ENCODE data around the gene MRGPRX2.

Gene MRGPRX2

GRCh38 chr11:19075636-19076035 is 15.1 kb upstream of the MRGPRX2 start:
- DNase-seq (ENCODE audit: low read depth in 2 of 2): no peak

DNA sequence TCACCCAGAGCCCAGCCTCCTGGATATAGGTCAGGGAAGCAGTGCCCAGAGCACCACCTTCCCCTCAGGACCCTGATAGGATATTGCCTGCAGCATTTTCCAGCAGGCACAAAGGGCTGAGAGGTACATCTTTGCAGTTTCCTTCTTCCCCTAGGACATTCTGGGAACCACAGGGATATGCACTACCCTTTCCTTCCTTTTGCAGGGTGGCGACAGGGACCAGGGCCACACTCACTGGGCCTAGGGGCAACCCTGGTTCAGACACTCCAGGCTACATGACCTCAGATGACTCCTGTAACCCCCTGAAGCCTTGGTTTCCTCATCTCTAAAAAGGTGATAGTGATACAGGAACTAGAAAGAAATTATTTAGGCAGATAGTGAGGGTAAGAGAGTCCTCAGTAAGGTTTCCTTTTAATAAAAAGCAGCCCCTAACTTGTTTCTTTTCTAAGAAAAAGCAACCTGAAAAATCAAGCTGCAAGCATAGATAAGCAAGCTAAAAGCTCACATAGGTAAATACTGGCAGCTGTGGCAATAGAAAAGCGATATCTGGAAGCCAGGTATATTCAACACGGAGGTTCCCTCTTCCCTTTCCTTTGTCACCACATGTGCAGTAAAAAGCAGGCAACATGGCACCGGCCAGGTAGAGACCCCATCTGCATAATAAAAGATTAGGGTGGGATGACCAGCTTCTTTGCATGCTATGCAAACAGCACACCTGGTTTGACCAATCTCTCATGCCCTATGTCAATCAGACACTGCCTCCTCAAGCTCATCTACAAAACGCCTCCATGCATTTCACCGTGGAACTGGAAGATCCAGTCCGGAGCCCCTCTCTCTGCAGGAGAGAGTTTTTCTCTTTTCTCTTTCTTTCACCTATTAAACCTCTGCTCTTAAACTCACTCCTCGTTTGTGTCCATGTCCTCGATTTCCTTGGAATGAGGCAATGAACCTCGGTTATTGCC is 13.2 kb upstream of the MRGPRX2 start:
- DNase-seq (ENCODE audit: low read depth in 2 of 2): no peak

DNA sequence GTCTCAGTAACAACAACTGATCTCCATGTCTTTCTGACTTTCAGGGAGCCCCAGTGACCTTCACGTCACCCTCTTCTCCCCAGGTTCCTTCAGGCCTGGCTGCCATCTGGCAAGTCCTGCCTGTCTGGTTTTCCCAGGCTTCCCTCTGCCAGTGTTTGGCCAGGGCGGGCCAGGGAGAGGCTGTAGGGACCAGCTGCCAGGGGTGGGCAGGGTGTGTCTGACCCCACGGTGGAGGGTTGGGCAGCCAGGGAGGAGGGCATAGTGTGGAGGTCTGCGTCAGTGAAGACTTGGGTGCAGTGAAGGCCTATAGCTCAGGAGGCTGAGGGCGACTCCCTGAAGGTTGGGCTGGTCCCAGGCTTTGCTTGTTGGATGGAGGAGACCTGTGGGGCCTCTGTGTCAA is 11.9 kb upstream of the MRGPRX2 start:
- DNase-seq (ENCODE audit: low read depth in 2 of 2): no peak

GRCh38 chr11:19071255-19071654 is 10.7 kb upstream of the MRGPRX2 start:
- DNase-seq (ENCODE audit: low read depth in 2 of 2): peak; percentile 70 to 74

- no peak for DNase-seq (ENCODE audit: low read depth in 2 of 2)
These were observed 684 bp downstream of the MRGPRX2 start for GRCh38 chr11:19059833-19060232.

DNA sequence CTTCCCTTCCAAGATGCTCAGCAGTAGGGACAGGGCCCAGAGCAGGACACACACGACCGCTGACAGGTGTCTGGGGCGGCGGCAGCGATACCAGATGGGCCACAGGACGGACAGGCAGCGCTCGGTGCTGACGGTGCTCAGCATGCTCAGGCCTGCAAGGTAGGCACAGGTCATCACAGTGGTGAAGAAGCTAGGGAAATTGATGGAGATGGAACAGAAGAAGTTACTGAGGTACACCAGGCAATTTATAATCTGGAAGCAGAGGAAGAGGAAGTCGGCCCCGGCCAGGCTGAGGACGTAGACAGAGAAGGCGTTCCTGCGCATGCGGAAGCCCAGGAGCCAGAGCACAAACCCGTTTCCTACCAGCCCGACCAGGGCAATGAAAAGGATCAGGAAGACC is 4.6 kb downstream of the MRGPRX2 start:
- no peak for DNase-seq (ENCODE audit: low read depth in 2 of 2)

DNA sequence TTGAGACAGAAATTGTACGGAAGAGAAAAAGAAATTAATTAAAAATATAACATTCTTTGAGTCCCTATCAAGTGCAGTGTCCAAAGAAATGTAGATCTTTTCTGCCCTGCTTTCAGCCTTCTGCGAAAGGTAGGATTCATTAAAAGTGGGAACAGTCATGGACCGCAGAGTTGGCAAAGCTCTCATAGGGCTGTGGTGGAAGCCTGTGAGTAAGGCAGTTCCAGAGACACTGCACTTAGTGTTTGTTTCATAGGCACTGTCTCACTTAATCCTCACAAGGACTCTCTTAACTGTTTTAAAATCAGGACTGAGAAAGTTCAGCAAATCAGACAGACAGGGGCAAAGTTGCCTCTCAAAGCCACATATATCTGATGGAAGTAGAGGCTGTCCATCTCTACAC is 5.5 kb downstream of the MRGPRX2 start:
- DNase-seq (ENCODE audit: low read depth in 2 of 2): no peak

- DNase-seq (ENCODE audit: low read depth in 2 of 2): no peak
These were observed 6.6 kb downstream of the MRGPRX2 start for GRCh38 chr11:19053909-19054308.

DNA sequence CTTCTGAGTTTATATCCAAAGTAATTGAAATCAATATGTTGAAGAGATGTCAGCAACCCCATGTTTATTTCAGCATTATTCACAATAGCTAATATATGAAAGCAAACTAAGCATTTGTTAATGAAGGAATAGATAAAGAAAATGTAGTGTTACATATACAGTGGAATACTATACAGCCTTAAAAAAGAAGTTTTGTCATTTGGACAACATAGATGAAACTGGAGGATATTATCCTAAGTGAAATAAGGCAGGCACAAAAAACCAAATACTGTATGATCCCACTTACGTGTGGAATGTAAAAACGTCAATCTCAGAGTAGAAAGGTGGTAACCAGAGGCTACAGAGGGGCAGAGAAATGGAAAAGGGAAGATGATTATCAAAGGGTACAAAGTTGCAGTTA is 10.2 kb downstream of the MRGPRX2 start:
- DNase-seq (ENCODE audit: low read depth in 2 of 2): no peak

DNA sequence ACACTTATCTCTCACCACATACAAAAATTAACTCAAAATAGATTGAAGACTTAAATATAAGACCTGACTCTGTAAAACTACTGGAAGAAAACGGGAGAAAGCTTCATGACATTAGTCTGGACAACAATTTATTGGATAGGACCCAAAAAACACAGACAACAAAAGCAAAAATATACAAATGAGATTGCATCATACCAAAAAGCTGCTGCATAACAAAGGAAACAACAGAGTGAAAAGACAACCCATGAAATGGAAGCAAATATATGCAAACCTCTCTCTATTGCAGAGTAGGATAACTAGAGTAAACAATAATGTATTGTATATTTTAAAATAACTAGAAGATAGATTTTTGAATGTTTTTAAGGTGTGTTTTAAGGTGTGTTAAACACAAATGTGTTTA is 11.2 kb downstream of the MRGPRX2 start:
- no peak for DNase-seq (ENCODE audit: low read depth in 2 of 2)

GRCh38 chr11:19040051-19040450 is 20.5 kb downstream of the MRGPRX2 start:
- no peak for DNase-seq (ENCODE audit: low read depth in 2 of 2)

DNA sequence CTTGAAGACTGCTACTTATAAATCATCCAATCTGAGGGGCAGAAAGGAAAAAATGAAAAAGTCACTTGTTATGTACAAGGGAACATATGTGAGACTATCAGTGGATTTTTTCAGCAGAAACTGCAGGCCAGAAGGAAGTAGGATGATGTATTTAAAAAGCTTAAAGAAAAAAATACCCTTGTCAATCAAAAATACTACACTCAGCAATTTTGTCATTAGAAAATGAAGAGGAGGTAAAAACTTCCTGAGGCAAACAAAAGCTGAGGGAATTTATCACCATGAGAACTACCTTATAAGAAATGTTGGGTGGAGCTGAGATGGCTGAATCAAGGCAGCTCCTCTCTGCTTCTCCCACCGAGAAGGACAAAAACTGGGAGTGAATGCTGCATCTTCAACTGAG is 21.1 kb downstream of the MRGPRX2 start:
- no peak for DNase-seq (ENCODE audit: low read depth in 2 of 2)

- DNase-seq (ENCODE audit: low read depth in 2 of 2): no peak
These were observed 27.5 kb downstream of the MRGPRX2 start for GRCh38 chr11:19032990-19033389.

DNA sequence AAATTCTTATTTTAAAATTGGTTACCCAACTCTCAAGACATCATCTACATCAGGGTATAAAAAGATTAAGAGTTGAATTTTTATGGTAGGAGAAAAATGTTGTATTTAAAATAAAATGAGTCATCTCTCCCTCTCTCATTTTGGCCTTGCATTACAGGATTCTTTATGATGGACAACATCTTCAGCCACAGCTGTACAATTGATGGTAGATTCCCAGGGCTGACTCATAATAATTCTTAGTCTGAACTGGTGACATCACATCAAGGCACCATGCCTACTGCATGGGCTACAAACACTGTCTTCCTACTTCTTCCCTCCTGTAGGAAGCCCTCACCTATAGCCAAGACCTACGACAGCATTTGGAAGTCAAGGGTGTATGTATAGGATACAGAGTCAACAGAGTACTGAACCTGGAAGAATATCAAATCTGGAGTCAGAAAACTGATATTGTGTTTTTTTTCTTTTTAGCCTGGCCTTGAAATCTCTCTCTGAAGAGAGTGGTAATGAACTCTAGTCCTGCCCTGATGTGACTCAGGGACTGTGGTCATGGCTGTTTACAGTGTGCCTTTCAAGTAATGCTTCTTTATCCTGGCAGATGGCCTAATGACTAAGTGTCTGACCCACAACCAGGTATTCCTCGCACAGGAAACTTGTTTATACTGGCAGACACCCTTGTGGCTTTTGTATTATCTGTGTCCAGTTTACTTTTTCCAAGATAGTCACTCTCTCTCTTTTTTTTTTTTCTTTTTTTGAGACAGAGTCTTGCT is 32.5 kb downstream of the MRGPRX2 start:
- DNase-seq (ENCODE audit: low read depth in 2 of 2): no peak

GRCh38 chr11:19026862-19027261 is 33.7 kb downstream of the MRGPRX2 start:
- DNase-seq (ENCODE audit: low read depth in 2 of 2): no peak

DNA sequence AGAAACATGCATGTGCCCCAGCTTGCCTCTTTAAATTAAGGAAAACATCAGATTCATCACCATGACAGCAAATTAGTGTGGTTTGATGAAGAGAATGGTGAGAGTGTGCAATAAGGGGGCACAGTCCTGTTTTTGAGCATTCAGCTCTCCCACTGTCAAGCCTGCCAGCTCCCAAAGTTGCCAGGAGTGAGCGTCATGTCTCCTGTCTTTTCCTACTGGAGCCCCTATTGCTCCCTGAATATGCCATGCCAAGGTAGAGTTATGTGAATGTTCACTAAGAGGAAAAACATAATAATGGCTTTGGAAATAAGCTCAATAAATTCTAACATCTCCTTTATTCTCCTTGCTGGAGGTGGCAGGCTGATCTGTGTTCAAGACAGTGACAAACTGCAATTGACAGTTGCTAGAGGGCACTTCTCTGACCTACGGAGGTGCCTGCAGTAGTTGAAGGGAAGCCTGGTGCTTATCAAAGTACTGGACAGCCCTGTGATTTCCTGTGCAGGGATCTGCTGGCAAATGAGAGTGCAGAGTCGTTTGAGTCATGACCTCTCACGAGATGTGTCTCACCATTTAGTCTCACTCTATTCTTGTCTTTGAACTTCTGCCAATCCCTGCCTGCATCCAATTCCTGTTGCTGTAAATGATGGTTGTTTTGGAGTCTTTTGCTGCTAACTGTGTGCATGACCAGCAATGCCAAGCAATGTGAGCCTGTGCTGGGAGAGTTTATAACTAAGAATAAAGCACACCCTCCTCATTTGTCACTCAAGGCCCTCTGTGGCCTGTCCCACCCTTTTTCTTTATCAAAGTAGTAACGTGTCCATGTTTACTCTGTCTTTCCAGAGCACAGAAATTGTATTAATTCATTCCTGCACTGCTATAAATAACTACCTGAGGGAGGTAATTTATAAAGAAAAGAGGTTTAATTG is 34.8 kb downstream of the MRGPRX2 start:
- no peak for DNase-seq (ENCODE audit: low read depth in 2 of 2)

- no peak for DNase-seq (ENCODE audit: low read depth in 2 of 2)
These were observed 39.7 kb downstream of the MRGPRX2 start for GRCh38 chr11:19020831-19021230.

- no peak for DNase-seq (ENCODE audit: low read depth in 2 of 2)
These were observed 41.6 kb downstream of the MRGPRX2 start for GRCh38 chr11:19018901-19019300.

GRCh38 chr11:19013181-19013857 is 47.2 kb downstream of the MRGPRX2 start:
- DNase-seq (ENCODE audit: low read depth in 2 of 2): no peak

DNA sequence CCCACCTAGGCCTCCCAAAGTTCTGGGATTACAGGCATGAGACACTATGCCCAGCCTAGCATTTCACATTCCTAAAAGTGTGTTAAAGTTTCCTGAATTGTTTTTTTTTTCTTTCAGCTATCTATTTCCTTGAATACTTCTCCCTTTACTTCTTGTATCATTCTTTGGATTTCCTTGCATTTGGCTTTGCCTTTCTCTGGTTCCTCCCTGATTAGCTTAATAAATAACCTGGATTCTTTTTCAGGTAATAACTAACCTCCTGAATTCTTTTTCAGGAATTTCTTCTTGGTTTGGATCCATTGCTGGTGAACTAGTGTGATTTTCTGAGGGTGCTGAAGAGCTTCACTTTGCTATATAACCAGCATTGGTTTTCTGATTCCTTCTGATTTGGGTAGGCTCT is 47.9 kb downstream of the MRGPRX2 start:
- no peak for DNase-seq (ENCODE audit: low read depth in 2 of 2)

Measured in fibroblast of skin of left quadriceps (primary cell).